Spleen (tissue), 7 donors: ENCODE data around the gene TNK2.

Experiments
- CTCF ChIP-seq, 11 experiments: fragments of 200-600 bp in 7 of 11; fragments of 450-650 bp in 4 of 11; sonication (generic) in 4 of 11; IDR thresholded peaks in 8 of 11; conservative IDR thresholded peaks in 3 of 11; 1 replicate in 7 of 11; 2 replicates in 4 of 11; pipeline versions ENCODE4 v1.4.0 to v1.8.0; 2016 to 2021; ENCODE audit warnings: antibody characterized with exemption in 11 of 11, inconsistent platforms in 4 of 11, mild to moderate bottlenecking in 1 of 11
- POLR2A ChIP-seq, 3 donors: fragments of 450-650 bp; IDR thresholded peaks; one replicate each; pipeline ENCODE4 v1.5.1; 2017; ENCODE audit warnings: antibody characterized with exemption in 3 of 3, mild to moderate bottlenecking in 1 of 3
- POLR2AphosphoS5 ChIP-seq, 3 donors: sonication (generic); formaldehyde crosslinking; IDR thresholded peaks; one replicate each; pipeline ENCODE4 v1.5.1; 2017; ENCODE audit warnings: antibody characterized with exemption in 3 of 3
- donor health status: DM: no; HTN: no; CAD: no; lungs with moderate emphysema.
- donor health status: DM: no; HTN: no; CAD: no.
- donor health status: DM: no; HTN: no; CAD: no.

- TF ChIP-seq POLR2A (IDR thresholded peaks at IDR 0.05), result no peak
- no peak for TF ChIP-seq CTCF (IDR thresholded peaks at IDR 0.05 in 8 of 11, conservative IDR thresholded peaks at IDR 0.05 in 3 of 11)
- TF ChIP-seq POLR2AphosphoS5 (IDR thresholded peaks at IDR 0.05), result no peak
Measured at GRCh38 chr3:195870937-195871336, 37.4 kb downstream of the TNK2 start.
